ENCODE measurements around the gene THSD4. TPM values are rescaled to one million over a fixed set of nuclear protein-coding genes. Genes with fewer than 3 reads are reported as not detected.

Gene THSD4
- total RNA-seq, 2 experiments from 2014 or later = 0.08 TPM; not detected in 1

- POLR2A ChIA-PET = no interaction called here
- no peaks in the 10 kb centered on the region for H3K36me3 Mint-ChIP-seq (ENCODE audit: low read depth)
- CTCF ChIA-PET = no interaction called here
- H3K27ac Mint-ChIP-seq = no peak overlapping the region
- no peaks in the 10 kb centered on the region for H3K4me1 Mint-ChIP-seq
- no peaks in the 10 kb centered on the region for H3K9me3 Mint-ChIP-seq
- H3K27me3 Mint-ChIP-seq = no peaks in the 10 kb centered on the region
- no peak for DNase-seq
- H3K4me3 Mint-ChIP-seq = no peak overlapping the region
These were observed 70.4 kb downstream of the THSD4 start for GRCh38 chr15:71185706-71186105.

- no peaks in the 10 kb centered on the region for H3K4me1 Mint-ChIP-seq
- no peaks in the 10 kb centered on the region for H3K36me3 Mint-ChIP-seq (ENCODE audit: low read depth)
- no peak overlapping the region for H3K4me3 Mint-ChIP-seq
- POLR2A ChIA-PET = no interaction called here
- DNase-seq = no peak
- CTCF ChIA-PET = no interaction called here
- no peaks in the 10 kb centered on the region for H3K27me3 Mint-ChIP-seq
- no peaks in the 10 kb centered on the region for H3K9me3 Mint-ChIP-seq
- H3K27ac Mint-ChIP-seq = no peak overlapping the region
These were observed 71.0 kb downstream of the THSD4 start for GRCh38 chr15:71186267-71186666.

DNA sequence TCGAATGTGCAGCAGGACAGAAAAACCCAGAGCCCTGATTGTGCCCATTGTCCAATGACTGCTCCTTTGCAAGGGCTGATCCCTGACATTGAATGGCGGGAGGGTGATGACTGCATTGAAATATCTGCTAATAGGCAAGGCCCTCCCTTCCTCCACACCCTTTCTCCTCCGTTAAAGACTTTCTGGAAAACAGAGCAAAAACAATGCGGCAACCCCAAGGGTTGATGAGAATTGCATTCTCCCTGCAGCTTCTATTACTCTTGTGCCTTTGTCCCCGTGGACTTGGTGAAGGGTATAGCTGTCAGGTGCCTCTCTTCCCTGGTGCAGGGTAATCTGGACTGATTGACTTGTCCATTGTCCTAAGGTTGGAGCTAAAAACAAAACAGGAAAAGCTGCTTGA lies 71.8 kb downstream of the THSD4 start:
- POLR2A ChIA-PET = no interaction called here
- Mint-ChIP-seq H3K27ac (no peak overlapping the region), H3K36me3 (ENCODE audit: low read depth) (no peaks in the 10 kb centered on the region), H3K27me3 (no peaks in the 10 kb centered on the region), H3K4me1 (no peaks in the 10 kb centered on the region), H3K4me3 (no peak overlapping the region), H3K9me3 (no peaks in the 10 kb centered on the region)
- CTCF ChIA-PET = no interaction called here
- DNase-seq = no peak

DNA sequence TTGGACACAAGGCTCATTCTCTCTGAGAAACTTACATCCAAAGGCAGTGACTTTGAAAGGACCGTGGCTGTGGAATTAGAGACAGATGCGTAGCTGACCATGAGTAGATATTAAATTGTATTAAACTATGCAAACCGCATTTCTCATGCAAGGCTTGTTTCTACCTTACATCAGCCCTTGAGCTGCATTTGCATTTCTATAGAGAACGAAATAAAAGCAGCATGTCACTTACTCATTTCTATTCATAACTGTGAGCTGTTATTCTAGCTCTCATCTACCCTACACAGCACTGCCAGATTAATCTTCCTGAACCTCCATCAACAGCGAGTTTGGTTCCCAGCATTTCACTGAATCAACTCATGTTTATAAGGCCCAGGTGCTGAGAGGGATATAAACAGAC lies 72.3 kb downstream of the THSD4 start:
- DNase-seq = no peak
- H3K9me3 Mint-ChIP-seq = no peaks in the 10 kb centered on the region

GRCh38 chr15:71189718-71190117 lies 74.4 kb downstream of the THSD4 start:
- POLR2A ChIA-PET = no interaction called here
- H3K4me1 Mint-ChIP-seq = no peaks in the 10 kb centered on the region

More for the DNA sequence above, 72.3 kb downstream of the THSD4 start:
- POLR2A ChIA-PET = no interaction called here
- no peaks in the 10 kb centered on the region for H3K4me1 Mint-ChIP-seq
- H3K4me3 Mint-ChIP-seq = no peak overlapping the region
- CTCF ChIA-PET = no interaction called here
- no peaks in the 10 kb centered on the region for H3K36me3 Mint-ChIP-seq (ENCODE audit: low read depth)
- H3K27ac Mint-ChIP-seq = no peak overlapping the region
- no peaks in the 10 kb centered on the region for H3K27me3 Mint-ChIP-seq

DNA sequence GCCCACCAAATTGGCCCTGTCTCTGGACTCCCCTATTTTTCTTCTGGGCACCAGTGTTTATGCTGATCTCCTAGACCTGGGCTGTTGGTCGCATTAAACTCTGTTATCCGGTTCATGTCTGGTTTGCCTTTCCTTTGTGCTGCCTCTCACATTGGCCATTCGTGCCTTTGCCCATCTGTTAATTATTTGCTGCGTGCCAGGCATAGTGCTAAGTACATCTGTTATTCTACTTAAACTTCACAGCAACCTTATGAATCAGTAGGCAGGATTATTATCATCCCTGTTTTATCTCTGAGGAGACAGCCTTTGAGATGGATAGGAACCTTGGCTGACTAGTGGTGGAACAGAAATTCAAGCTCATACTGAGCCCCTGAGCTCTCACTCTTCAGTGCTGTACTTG lies 76.0 kb downstream of the THSD4 start:
- DNase-seq = no peak
- no peaks in the 10 kb centered on the region for H3K9me3 Mint-ChIP-seq
- H3K27me3 Mint-ChIP-seq = no peaks in the 10 kb centered on the region
- no peaks in the 10 kb centered on the region for H3K36me3 Mint-ChIP-seq (ENCODE audit: low read depth)
- CTCF ChIA-PET = no interaction called here
- H3K4me3 Mint-ChIP-seq = no peak overlapping the region
- H3K27ac Mint-ChIP-seq = no peak overlapping the region
- POLR2A ChIA-PET = no interaction called here
- no peaks in the 10 kb centered on the region for H3K4me1 Mint-ChIP-seq

More at GRCh38 chr15:71189718-71190117, 74.4 kb downstream of the THSD4 start:
- Mint-ChIP-seq H3K36me3 (ENCODE audit: low read depth) (no peaks in the 10 kb centered on the region), H3K9me3 (no peaks in the 10 kb centered on the region), H3K4me3 (no peak overlapping the region), H3K27me3 (no peaks in the 10 kb centered on the region), H3K27ac (no peak overlapping the region)
- CTCF ChIA-PET = no interaction called here
- no peak for DNase-seq

GRCh38 chr15:71192816-71193215 lies 77.5 kb downstream of the THSD4 start:
- no peaks in the 10 kb centered on the region for H3K27me3 Mint-ChIP-seq
- CTCF ChIA-PET = no interaction called here

GRCh38 chr15:71194286-71194685 lies 79.0 kb downstream of the THSD4 start:
- CTCF ChIA-PET = no interaction called here
- H3K36me3 Mint-ChIP-seq (ENCODE audit: low read depth) = no peaks in the 10 kb centered on the region
- H3K4me1 Mint-ChIP-seq = no peaks in the 10 kb centered on the region
- no peak overlapping the region for H3K4me3 Mint-ChIP-seq
- POLR2A ChIA-PET = no interaction called here
- H3K9me3 Mint-ChIP-seq = no peaks in the 10 kb centered on the region
- H3K27me3 Mint-ChIP-seq = no peaks in the 10 kb centered on the region
- no peak for DNase-seq
- no peak overlapping the region for H3K27ac Mint-ChIP-seq

More at GRCh38 chr15:71192816-71193215, 77.5 kb downstream of the THSD4 start:
- no peak for DNase-seq
- no peaks in the 10 kb centered on the region for H3K36me3 Mint-ChIP-seq (ENCODE audit: low read depth)
- POLR2A ChIA-PET = no interaction called here
- H3K27ac Mint-ChIP-seq = no peak overlapping the region
- no peaks in the 10 kb centered on the region for H3K9me3 Mint-ChIP-seq
- H3K4me1 Mint-ChIP-seq = no peaks in the 10 kb centered on the region
- H3K4me3 Mint-ChIP-seq = no peak overlapping the region

GRCh38 chr15:71195242-71195641 lies 80.0 kb downstream of the THSD4 start:
- CTCF ChIA-PET = no interaction called here

GRCh38 chr15:71197620-71198019 lies 82.3 kb downstream of the THSD4 start:
- no peak for DNase-seq
- Mint-ChIP-seq H3K4me3 (no peak overlapping the region), H3K27ac (no peak overlapping the region), H3K27me3 (no peaks in the 10 kb centered on the region), H3K36me3 (ENCODE audit: low read depth) (no peaks in the 10 kb centered on the region), H3K9me3 (no peaks in the 10 kb centered on the region), H3K4me1 (no peaks in the 10 kb centered on the region)
- ChIA-PET POLR2A (no interaction called here), CTCF (no interaction called here)

More at GRCh38 chr15:71195242-71195641, 80.0 kb downstream of the THSD4 start:
- no peaks in the 10 kb centered on the region for H3K4me1 Mint-ChIP-seq
- H3K36me3 Mint-ChIP-seq (ENCODE audit: low read depth) = no peaks in the 10 kb centered on the region
- no peaks in the 10 kb centered on the region for H3K27me3 Mint-ChIP-seq
- POLR2A ChIA-PET = no interaction called here
- H3K4me3 Mint-ChIP-seq = no peak overlapping the region
- DNase-seq = no peak
- no peaks in the 10 kb centered on the region for H3K9me3 Mint-ChIP-seq
- no peak overlapping the region for H3K27ac Mint-ChIP-seq

GRCh38 chr15:71198846-71199245 lies 83.6 kb downstream of the THSD4 start:
- Mint-ChIP-seq H3K4me1 (no peaks in the 10 kb centered on the region), H3K36me3 (ENCODE audit: low read depth) (no peaks in the 10 kb centered on the region), H3K4me3 (no peak overlapping the region), H3K9me3 (no peaks in the 10 kb centered on the region), H3K27ac (no peak overlapping the region), H3K27me3 (no peaks in the 10 kb centered on the region)
- DNase-seq = no peak
- ChIA-PET CTCF (no interaction called here), POLR2A (no interaction called here)

GRCh38 chr15:71199384-71200351 lies 84.4 kb downstream of the THSD4 start:
- no peak overlapping the region for H3K4me3 Mint-ChIP-seq
- POLR2A ChIA-PET = no interaction called here
- H3K9me3 Mint-ChIP-seq = no peaks in the 10 kb centered on the region
- CTCF ChIA-PET = no interaction called here
- no peaks in the 10 kb centered on the region for H3K4me1 Mint-ChIP-seq
- H3K27ac Mint-ChIP-seq = no peak overlapping the region
- DNase-seq = no peak
- no peaks in the 10 kb centered on the region for H3K27me3 Mint-ChIP-seq
- no peaks in the 10 kb centered on the region for H3K36me3 Mint-ChIP-seq (ENCODE audit: low read depth)

DNA sequence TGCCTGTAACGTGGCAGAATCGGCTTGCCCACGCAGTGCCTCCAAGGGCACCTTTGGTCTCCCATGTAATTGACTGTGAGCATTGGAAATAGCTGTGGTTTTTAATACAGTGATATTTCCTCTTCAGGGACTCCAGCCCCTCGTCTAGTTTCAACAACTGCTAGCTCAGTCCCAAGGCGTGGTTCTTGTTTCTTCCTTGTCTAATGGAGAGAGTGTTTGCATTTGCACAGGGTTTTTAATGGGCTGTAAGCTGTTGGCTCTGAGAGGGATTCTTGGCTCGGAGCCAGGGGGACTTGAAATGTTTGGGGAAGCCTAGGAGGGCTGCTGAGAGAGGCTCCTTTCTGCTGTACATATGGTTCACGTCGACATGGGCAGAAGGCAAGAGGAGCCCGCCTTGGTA lies 86.2 kb downstream of the THSD4 start:
- Mint-ChIP-seq H3K27ac (no peak overlapping the region), H3K27me3 (no peaks in the 10 kb centered on the region), H3K4me3 (no peak overlapping the region), H3K4me1 (no peaks in the 10 kb centered on the region), H3K9me3 (no peaks in the 10 kb centered on the region), H3K36me3 (ENCODE audit: low read depth) (no peaks in the 10 kb centered on the region)
- POLR2A ChIA-PET = no interaction called here
- CTCF ChIA-PET = no interaction called here
- DNase-seq = no peak

DNA sequence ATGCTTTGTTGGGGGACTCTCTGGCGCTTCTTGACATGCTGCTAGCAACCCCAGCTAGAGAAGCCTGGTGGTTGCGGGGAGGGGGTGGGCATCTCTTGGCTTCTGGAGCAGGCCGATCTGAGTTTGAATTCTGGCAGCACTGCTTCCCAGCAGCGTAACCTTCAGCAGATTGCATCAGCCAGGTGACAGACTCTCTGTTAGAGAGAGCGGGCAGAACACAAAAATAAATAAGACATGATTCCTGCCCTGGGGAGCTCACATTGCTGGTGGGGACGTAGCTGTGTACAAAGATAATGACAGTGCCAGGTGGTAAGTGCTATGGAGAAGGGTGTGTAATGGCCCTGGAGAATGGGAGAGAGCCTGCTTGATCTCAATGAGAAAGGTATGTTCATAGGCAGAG lies 87.4 kb downstream of the THSD4 start:
- H3K4me1 Mint-ChIP-seq = no peaks in the 10 kb centered on the region
- ChIA-PET POLR2A (no interaction called here), CTCF (no interaction called here)
- no peak overlapping the region for H3K4me3 Mint-ChIP-seq
- no peak for DNase-seq
- H3K27me3 Mint-ChIP-seq = no peaks in the 10 kb centered on the region
- H3K36me3 Mint-ChIP-seq (ENCODE audit: low read depth) = no peaks in the 10 kb centered on the region
- no peaks in the 10 kb centered on the region for H3K9me3 Mint-ChIP-seq
- no peak overlapping the region for H3K27ac Mint-ChIP-seq
